ENCODE data around the gene PPP2R2B. TPM values are rescaled to one million over a fixed set of nuclear protein-coding genes. Genes with fewer than 3 reads are reported as not detected.

PPP2R2B gene
- polyA plus RNA-seq, 2 of the 4 experiments (the other 2 are of a cell fraction): not detected

DNA sequence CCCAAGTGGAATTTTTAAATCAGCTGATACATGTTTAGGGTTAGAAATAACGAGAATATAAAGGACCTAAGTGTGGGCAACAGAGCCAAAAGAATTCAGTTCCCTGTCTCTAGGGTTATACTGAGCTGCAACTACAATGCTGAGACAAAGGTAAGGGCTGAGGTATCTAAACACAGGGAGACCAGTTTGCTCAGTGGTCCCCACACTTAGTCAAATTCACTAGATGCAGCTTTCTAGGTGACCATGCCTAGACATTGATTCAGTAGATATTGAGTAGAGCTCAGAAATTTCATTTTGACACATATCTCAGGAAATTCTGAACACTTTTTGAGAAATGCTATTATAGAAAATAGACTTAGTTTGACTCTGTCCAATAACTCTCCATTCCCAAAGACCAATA lies 84.8 kb downstream of the PPP2R2B start (continued):
- TF ChIP-seq, protein P1, sequence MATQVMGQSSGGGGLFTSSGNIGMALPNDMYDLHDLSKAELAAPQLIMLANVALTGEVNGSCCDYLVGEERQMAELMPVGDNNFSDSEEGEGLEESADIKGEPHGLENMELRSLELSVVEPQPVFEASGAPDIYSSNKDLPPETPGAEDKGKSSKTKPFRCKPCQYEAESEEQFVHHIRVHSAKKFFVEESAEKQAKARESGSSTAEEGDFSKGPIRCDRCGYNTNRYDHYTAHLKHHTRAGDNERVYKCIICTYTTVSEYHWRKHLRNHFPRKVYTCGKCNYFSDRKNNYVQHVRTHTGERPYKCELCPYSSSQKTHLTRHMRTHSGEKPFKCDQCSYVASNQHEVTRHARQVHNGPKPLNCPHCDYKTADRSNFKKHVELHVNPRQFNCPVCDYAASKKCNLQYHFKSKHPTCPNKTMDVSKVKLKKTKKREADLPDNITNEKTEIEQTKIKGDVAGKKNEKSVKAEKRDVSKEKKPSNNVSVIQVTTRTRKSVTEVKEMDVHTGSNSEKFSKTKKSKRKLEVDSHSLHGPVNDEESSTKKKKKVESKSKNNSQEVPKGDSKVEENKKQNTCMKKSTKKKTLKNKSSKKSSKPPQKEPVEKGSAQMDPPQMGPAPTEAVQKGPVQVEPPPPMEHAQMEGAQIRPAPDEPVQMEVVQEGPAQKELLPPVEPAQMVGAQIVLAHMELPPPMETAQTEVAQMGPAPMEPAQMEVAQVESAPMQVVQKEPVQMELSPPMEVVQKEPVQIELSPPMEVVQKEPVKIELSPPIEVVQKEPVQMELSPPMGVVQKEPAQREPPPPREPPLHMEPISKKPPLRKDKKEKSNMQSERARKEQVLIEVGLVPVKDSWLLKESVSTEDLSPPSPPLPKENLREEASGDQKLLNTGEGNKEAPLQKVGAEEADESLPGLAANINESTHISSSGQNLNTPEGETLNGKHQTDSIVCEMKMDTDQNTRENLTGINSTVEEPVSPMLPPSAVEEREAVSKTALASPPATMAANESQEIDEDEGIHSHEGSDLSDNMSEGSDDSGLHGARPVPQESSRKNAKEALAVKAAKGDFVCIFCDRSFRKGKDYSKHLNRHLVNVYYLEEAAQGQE (IDR thresholded peaks at IDR 0.05): no peak
- TF ChIP-seq BHLHE40 (IDR thresholded peaks at IDR 0.05; ENCODE audit: low read depth, low read length): no peak
- no peak for TF ChIP-seq RCOR1 (IDR thresholded peaks at IDR 0.05; ENCODE audit: low read depth, low read length)
- TF ChIP-seq POLR2AphosphoS2 (conservative IDR thresholded peaks at IDR 0.05; ENCODE audit: low read length): no peak

DNA sequence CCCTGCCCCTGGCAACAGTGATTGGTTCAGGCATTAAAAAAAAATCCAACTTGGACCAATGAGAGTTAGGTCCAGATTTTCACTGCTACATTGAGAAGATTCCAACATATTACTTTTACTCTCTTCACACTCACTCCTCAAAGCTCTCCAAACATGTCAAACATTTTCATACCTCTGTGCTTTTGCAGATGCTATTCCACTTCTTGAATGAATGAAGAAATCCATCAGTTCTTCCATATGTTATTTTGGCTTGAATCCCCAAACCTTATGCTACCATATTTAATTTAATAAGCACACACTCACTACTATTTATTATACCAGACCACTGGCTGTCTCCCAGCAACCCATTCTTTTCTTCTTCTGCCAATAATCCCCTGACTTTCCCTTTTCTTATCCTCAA lies 87.1 kb downstream of the PPP2R2B start:
- POLR2A ChIA-PET: no interaction called here
- ATAC-seq: no peak
- no peak for FAIRE-seq

DNA sequence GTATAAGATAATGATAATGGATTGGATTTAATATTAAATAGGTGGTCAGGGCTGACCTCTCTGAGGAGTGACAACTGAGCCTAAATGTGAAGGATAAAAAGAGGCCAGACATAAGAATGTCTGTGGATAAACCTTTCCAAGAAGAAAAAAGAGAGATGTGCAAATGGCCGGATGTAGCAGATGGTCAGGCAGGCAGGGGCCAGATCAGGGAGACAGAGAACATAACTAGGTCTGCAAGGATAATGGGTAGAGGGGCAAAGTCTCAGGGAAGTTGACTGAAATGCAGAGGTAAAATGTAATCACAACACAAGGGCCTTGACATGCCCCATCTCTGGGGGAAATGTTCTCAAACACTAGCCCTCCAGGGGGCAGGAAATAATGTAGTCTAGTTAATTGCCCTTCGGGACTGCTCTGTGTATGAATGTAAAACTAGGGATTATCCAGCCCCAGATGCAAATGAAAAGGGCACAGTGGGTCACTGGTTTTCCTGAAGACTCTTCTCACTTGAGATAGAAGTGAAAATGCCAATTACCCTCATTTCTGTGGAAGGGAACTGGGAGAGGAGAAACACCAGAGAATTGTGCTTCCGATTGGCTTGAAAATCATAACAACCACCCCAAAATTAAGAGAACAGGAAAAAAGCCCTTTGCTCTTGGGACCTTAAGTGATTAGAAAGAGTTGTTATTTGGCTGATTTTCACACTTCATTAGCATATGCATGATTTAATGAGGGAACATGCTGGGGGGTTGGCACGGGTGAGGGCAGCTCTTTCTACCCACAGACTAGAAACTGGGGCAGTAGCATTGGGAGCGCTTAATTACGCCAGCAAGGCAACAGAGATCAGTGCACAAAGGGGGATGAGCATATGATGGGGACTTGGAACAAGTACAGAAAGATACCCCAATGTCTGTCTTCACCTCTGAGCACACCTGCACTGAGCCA lies 88.6 kb downstream of the PPP2R2B start:
- FAIRE-seq: no peak

More for the DNA sequence above, 87.1 kb downstream of the PPP2R2B start:
- Histone ChIP-seq H3K4me2 (no peak overlapping the region), H3K4me1 (no peaks in the 10 kb centered on the region), H3K27ac (no peak overlapping the region), H3K4me3 (no peak overlapping the region), H3K9me3 (no peaks in the 10 kb centered on the region)
- TF ChIP-seq HDAC2 (IDR thresholded peaks at IDR 0.05) (no peak), CHD2 (IDR thresholded peaks at IDR 0.05; ENCODE audit: low read length, partially characterized antibody) (no peak), CEBPB (IDR thresholded peaks at IDR 0.05) (no peak)
- TF ChIP-seq, protein P2, sequence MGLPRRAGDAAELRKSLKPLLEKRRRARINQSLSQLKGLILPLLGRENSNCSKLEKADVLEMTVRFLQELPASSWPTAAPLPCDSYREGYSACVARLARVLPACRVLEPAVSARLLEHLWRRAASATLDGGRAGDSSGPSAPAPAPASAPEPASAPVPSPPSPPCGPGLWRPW (IDR thresholded peaks at IDR 0.05): no peak
- TF ChIP-seq, protein P3, sequence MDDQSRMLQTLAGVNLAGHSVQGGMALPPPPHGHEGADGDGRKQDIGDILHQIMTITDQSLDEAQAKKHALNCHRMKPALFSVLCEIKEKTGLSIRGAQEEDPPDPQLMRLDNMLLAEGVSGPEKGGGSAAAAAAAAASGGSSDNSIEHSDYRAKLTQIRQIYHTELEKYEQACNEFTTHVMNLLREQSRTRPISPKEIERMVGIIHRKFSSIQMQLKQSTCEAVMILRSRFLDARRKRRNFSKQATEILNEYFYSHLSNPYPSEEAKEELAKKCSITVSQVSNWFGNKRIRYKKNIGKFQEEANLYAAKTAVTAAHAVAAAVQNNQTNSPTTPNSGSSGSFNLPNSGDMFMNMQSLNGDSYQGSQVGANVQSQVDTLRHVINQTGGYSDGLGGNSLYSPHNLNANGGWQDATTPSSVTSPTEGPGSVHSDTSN (IDR thresholded peaks at IDR 0.05): no peak
- TF ChIP-seq, protein P4, sequence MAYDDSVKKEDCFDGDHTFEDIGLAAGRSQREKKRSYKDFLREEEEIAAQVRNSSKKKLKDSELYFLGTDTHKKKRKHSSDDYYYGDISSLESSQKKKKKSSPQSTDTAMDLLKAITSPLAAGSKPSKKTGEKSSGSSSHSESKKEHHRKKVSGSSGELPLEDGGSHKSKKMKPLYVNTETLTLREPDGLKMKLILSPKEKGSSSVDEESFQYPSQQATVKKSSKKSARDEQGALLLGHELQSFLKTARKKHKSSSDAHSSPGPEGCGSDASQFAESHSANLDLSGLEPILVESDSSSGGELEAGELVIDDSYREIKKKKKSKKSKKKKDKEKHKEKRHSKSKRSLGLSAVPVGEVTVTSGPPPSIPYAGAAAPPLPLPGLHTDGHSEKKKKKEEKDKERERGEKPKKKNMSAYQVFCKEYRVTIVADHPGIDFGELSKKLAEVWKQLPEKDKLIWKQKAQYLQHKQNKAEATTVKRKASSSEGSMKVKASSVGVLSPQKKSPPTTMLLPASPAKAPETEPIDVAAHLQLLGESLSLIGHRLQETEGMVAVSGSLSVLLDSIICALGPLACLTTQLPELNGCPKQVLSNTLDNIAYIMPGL (CRISPR knock-in tag; IDR thresholded peaks at IDR 0.05; ENCODE audit: borderline replicate concordance): no peak
- CTCF ChIA-PET: no interaction called here
- DNase-seq (ENCODE audit: low read depth in 1 of 2, low spot score in 1 of 2): no peak

More for the DNA sequence above, 88.6 kb downstream of the PPP2R2B start:
- Histone ChIP-seq H3K4me2 (no peak overlapping the region), H3K9me3 (no peaks in the 10 kb centered on the region), H3K27ac (no peak overlapping the region), H3K4me3 (no peak overlapping the region), H3K4me1 (no peaks in the 10 kb centered on the region)
- POLR2A ChIA-PET: no interaction called here
- CTCF ChIA-PET: no interaction called here
- ATAC-seq (no peak), DNase-seq (ENCODE audit: low read depth in 1 of 2, low spot score in 1 of 2) (no peak)
- TF ChIP-seq CEBPB (IDR thresholded peaks at IDR 0.05) (no peak), GATA3 (IDR thresholded peaks at IDR 0.05; ENCODE audit: borderline replicate concordance) (no peak), FOXS1 (CRISPR knock-in tag; IDR thresholded peaks at IDR 0.05) (no peak), RARB (CRISPR knock-in tag; IDR thresholded peaks at IDR 0.05) (no peak), RCOR1 (IDR thresholded peaks at IDR 0.05; ENCODE audit: low read depth, low read length) (no peak), SREBF2 (IDR thresholded peaks at IDR 0.05) (no peak), HOXB5 (CRISPR knock-in tag; IDR thresholded peaks at IDR 0.05) (no peak), CBX8 (IDR thresholded peaks at IDR 0.05) (no peak)
- TF ChIP-seq, protein P5, sequence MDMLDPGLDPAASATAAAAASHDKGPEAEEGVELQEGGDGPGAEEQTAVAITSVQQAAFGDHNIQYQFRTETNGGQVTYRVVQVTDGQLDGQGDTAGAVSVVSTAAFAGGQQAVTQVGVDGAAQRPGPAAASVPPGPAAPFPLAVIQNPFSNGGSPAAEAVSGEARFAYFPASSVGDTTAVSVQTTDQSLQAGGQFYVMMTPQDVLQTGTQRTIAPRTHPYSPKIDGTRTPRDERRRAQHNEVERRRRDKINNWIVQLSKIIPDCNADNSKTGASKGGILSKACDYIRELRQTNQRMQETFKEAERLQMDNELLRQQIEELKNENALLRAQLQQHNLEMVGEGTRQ (IDR thresholded peaks at IDR 0.05): no peak
- TF ChIP-seq, protein P2 (IDR thresholded peaks at IDR 0.05): no peak
- WGBS (ENCODE audit: missing lambda C conversion rate): 35% methylated on average over 6 of the region's 6 CpGs
